Urothelium cell line (cell line): ENCODE data around the gene CCDC200.
"Not testable (repeated sequence)": the region's sequence is repeated elsewhere in the genome, so short reads cannot be mapped to it uniquely, and the experiment has no call there.

Source experiments
- DNase-seq: peaks from one replicate; pipeline ENCODE4 v3.0.0; 2011; ENCODE audit warnings: low spot score, mixed read lengths
- FAIRE-seq: peaks from 2 replicates; lab custom pipeline; 2011; peaks lifted over from hg19 to GRCh38; lab: Jason Lieb, UNC

CCDC200 gene

DNA sequence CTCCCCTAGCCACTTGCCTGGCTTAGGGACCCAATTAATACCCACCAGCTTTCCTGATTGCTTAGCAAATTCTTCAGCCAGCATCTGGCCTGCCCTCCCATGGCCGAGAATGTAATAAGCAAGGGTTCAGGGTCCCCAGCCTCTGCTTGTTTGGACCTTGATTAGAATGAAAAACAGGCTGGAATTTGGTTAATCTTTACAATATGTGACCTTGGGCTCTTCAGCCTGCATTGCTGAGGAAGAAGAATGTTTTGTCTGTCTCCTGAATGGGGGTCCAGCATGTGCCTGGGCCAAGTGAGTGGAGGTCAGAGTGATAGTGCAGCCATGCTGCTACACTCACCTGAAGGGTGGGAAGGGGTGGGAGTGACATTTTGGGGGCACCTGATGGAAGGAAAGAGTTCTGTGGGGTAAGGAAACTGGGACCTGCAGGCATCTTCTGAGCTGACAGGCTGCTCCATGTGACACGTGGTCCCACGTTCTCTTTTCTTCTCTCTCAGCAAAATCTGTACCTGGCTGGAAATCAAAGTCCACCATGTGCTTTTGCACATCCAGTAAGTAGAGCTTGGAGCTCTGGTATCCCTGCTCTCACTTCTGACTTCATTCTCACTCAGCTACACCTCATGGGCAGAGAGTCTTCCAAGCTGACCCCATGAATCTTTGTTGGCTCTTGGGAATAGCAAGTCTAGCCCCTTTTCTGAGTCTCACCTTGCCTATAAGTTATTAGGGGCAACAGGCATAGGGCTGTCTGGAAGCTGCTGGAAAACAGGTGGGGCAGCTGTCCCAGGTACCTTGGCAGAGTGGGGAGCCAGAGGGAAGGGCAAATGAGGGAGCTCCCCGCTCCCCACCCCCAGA, 11.4 kb downstream of the CCDC200 start:
- FAIRE-seq (no peak), DNase-seq (no peak)

DNA sequence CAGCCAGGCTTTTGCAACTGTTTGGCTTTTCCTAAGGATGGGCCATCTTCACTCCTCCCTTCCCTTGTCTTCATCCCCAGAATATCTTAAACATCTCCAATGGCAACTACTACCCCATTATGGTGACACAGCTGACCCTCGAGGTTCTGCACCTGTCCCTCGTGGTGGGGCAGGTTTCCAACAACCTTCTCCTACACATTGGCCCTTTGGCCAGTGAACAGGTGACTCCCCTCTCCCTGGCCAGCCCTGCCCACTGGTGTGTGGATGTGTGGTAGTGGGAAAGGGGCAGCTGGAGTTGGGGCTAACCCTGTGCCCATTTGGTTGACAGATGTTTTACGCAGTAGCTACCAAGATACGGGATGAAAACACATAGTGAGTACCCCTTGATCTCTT, 12.1 kb downstream of the CCDC200 start:
- DNase-seq (no peak), FAIRE-seq (no peak)

DNA sequence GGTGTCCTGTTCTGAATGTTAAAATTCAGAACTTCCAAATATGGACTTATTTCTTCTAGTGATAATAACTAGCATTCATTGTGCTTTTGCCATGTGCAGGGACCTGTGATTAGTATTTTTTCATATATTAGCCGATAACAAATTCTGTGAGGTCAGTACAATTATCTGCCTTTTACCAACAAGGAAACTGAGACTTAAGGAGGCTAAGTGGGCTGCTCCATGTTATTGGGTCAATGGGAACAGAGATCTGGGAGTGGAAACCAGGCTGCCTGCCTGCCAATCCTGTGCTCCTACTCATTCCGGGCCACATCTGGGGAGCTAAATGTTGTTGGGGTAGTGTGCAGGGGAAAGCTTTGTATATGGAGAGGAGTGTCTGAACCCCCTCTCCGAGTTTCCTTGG, 13.1 kb downstream of the CCDC200 start:
- FAIRE-seq (no peak), DNase-seq (no peak)

- FAIRE-seq = no peak
- DNase-seq = no peak
These were observed 14.9 kb downstream of the CCDC200 start for GRCh38 chr17:43213545-43213944.

DNA sequence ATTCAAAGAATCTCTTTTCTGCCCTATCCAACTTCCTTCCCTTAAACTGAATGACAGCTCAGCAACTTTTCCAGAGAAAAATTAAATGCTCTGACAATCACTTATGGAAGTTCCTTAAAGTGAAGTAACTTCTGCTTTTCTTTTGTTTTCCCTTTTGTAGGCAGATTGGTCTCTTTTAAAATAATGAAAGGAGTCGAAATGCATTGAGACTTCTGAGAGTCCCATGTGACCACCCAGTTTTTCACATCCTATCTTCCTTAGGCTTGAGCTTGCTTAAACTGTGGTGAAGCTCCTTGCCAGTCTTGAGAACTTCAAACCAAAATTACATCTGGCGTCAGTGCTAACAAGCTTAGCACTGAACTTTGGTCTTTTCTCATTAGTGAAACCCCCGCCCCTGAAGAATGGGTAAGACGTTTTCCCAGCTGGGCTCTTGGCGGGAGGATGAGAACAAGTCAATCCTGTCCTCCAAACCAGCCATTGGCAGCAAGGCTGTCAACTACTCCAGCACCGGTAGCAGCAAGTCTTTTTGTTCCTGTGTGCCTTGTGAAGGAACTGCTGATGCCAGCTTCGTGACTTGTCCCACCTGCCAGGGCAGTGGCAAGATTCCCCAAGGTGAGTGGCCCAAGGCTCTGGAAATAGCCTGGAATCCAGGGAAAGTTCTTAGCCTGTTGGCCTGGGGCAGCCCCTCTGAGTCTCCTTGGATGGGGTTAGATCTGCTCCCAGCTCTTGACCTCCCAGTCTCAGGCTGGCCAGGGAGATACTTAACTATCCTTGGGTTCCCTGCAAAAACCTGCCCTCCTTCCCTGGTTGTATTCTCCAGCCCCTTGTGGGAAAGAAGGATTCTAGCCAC, 15.6 kb downstream of the CCDC200 start:
- FAIRE-seq (no peak), DNase-seq (no peak)

- no peak for DNase-seq
- FAIRE-seq = no peak
These were observed 16.7 kb downstream of the CCDC200 start, which contains the start of gene TMEM106A for GRCh38 chr17:43211480-43212402. Gene TMEM106A (plus strand): TSS chr17:43211875. CDS start chr17:43213042, 1,167 bp downstream.

GRCh38 chr17:43211123-43211479, 17.3 kb downstream of the CCDC200 start:
- DNase-seq (no peak), FAIRE-seq (no peak)

DNA sequence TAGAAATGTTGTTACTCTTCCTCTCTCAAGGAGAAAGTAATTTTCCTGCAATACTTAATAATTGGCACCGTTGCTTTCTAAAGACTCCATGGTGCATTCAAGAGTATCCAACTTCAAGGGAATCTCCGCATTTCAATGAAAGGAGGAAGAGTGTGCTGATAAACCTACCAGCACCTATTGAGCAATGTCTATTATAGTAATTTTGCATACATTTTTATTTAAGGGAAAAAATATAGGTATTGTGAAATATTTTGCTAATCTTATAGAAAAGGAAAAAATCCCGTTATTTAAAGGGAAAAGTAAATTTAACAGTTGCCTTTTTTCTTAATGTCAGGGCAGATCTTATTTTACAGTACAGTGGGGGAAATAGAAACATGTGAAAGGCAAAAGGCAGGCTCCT, 17.8 kb downstream of the CCDC200 start:
- FAIRE-seq = no peak

GRCh38 chr17:43203013-43203412, 25.4 kb downstream of the CCDC200 start:
- DNase-seq, FAIRE-seq: not testable (repeated sequence)

More for the DNA sequence above, 17.8 kb downstream of the CCDC200 start:
- DNase-seq = no peak

DNA sequence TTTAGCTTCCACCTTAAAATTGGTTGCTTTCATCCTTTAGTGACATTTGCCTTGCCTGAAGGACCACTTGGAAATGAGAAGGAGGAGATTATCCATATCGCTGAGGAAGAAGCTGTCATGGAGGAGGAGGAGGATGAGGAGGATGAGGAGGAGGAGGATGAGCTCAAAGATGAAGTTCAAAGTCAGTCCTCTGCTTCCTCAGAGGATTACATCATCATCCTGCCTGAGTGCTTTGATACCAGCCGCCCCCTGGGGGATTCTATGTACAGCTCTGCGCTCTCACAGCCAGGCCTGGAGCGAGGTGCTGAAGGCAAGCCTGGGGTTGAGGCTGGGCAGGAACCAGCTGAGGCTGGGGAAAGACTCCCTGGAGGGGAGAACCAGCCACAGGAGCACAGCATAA, 28.3 kb downstream of the CCDC200 start:
- DNase-seq (no peak), FAIRE-seq (no peak)

- DNase-seq (no peak), FAIRE-seq (no peak)
These were observed 28.8 kb downstream of the CCDC200 start for GRCh38 chr17:43199633-43200032.

GRCh38 chr17:43193251-43193650, 35.2 kb downstream of the CCDC200 start:
- FAIRE-seq = no peak

DNA sequence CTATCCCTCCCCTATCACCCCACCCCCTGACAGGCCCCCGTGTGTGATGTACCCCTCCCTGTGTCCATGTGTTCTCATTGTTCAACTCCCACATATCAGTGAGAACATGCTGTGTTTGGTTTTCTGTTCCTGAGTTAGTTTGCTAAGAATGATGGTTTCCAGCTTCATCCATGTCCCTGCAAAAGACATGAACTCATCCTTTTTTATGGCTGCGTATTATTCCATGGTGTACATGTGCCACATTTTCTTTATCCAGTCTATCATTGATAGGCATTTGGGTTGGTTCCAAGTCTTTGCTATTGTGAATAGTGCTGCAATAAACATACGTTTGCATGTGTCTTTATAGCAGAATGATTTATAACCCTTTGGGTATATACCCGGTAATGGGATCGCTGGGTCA, 41.8 kb downstream of the CCDC200 start:
- FAIRE-seq, DNase-seq: not testable (repeated sequence)

More at GRCh38 chr17:43193251-43193650, 35.2 kb downstream of the CCDC200 start:
- no peak for DNase-seq

DNA sequence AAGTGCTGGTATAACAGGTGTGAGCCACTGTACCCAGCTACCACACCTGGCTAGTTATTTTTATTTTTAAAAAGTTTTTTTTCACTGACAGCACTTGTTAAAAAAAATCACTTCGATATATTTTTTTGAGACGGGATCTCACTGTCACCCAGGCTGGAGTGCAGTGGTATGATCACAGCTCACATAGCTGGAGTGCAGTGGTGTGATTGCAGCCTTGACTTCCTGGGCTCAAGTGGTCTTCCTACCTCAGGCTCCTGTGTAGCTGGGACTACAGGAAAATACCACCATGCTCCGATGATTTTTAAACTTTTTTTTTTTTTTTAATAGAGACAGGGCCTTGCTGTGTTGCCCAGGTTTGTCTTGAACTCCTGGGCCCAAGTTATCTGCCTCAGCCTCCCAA, 44.5 kb downstream of the CCDC200 start:
- FAIRE-seq (no peak), DNase-seq (no peak)

GRCh38 chr17:43176119-43176570, 52.3 kb downstream of the CCDC200 start:
- FAIRE-seq (no peak), DNase-seq (no peak)

- no peak for FAIRE-seq
- no peak for DNase-seq
These were observed 53.0 kb downstream of the CCDC200 start for GRCh38 chr17:43175213-43176118.

DNA sequence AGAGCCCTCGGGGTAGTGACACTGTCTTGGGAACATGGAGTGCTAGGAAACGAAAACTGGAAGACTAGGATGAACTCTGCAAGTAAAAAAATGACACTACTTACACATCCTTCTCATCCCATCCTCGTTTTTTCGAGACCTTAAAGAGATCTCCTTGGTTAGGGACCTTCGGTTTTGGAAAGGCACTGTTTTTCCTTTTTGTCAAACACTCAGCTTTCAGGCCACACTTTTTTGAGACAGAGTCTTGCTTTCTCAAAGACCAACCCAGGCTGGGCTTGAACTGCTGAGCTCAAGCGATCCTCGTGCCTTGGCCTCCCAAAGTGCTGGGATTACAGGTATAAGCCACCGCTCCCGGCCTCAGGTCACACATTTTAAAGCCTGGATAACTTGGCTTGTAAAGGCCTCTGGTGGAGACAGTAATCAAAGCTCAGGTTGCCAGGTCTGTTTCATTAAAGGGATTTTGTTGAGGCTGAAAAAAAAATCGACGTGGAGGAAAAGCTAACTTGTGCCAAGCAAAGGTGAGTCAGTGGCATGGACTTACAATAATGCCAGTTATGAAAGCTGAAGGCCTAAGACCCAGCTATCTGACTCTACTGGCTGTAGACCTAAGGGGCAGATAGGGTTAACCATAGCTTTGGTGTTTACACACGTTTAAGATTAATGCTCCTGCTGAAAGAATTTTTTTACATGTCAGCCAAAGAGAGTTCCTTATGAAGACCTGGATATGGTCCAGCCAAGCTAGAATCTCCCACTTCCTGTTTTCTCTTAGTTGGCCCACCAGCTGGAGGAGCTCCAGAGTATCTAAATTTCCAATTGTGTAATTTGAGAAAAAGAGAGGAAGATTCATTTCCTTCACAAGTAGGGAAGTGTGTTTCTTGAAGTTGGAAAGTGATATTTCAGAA, 56.6 kb downstream of the CCDC200 start:
- no peak for FAIRE-seq
- peak; percentile 50 for DNase-seq
